HEK293 (cell line): ENCODE measurements around the gene C22orf39.

ENCODE experiments used
- CTCF ChIA-PET: fragments of 350-600 bp; formaldehyde crosslinking; extraction: SDS; loops from one replicate; lab custom pipeline; 2021; ENCODE audit warnings: antibody characterized with exemption; lab: Yijun Ruan, JAX
- POLR2A ChIA-PET: fragments of 300-600 bp; formaldehyde crosslinking; extraction: SDS; loops from one replicate; lab custom pipeline; 2020; ENCODE audit warnings: antibody characterized with exemption, inconsistent platforms; lab: Yijun Ruan, JAX
- H3K27ac ChIP-seq: fragments of 200-500 bp; sonication (Bioruptor generic); 2 replicates; pipeline ENCODE4 v1.5.1; 2014; ENCODE audit warnings: low read depth, low read length, control low read depth, inconsistent platforms; ENCODE audit errors: extremely low read depth
- H3K36me3 ChIP-seq, 2 experiments: fragments of 200-500 bp in 1 of 2; sonication (Bioruptor generic) in 1 of 2; 1 replicate in 1 of 2; 2 replicates in 1 of 2; pipeline ENCODE4 v1.5.1; 2014 to 2017; ENCODE audit warnings: inconsistent platforms in 2 of 2, low read length in 2 of 2; ENCODE audit not compliant: control insufficient read depth in 2 of 2, insufficient read depth in 1 of 2
- H3K4me1 ChIP-seq: fragments of 200-500 bp; sonication (Bioruptor generic); 2 replicates; pipeline ENCODE4 v1.5.1; 2014; ENCODE audit warnings: mild to moderate bottlenecking, low read length, inconsistent platforms; ENCODE audit not compliant: control insufficient read depth, insufficient read depth
- H3K4me3 ChIP-seq: 2 replicates; pipeline ENCODE4 v1.5.1; 2011; ENCODE audit warnings: low read depth, mild to moderate bottlenecking, control low read depth, low read length, moderate library complexity
- H3K9me3 ChIP-seq: fragments of 200-500 bp; sonication (Bioruptor generic); 2 replicates; pipeline ENCODE4 v1.5.1; 2014; ENCODE audit warnings: low read depth, low read length, inconsistent platforms; ENCODE audit not compliant: control insufficient read depth, insufficient read depth
- GLIS1 ChIP-seq: fragments of 450-650 bp; formaldehyde crosslinking; IDR thresholded peaks from 2 replicates; pipeline ENCODE4 v1.5.1; 2016; ENCODE audit warnings: missing biosample characterization, missing genetic modification characterization
- HOXA7 ChIP-seq: sonication (generic); formaldehyde crosslinking; IDR thresholded peaks from 2 replicates; pipeline ENCODE4 v1.8.1; 2022; ENCODE audit warnings: missing genetic modification reagents, borderline replicate concordance
- MYNN ChIP-seq: fragments of 450-650 bp; formaldehyde crosslinking; IDR thresholded peaks from 2 replicates; pipeline ENCODE4 v1.5.1; 2016; ENCODE audit warnings: missing biosample characterization, missing genetic modification characterization, borderline replicate concordance
- WT1 ChIP-seq: fragments of 450-650 bp; formaldehyde crosslinking; IDR thresholded peaks from 2 replicates; pipeline ENCODE4 v1.5.1; 2016; ENCODE audit warnings: missing biosample characterization, missing genetic modification characterization
- YY1 ChIP-seq: fragments of 450-650 bp; formaldehyde crosslinking; IDR thresholded peaks from 2 replicates; pipeline ENCODE4 v1.5.1; 2018; ENCODE audit warnings: missing biosample characterization, missing genetic modification characterization
- ZBTB48 ChIP-seq: fragments of 450-650 bp; formaldehyde crosslinking; IDR thresholded peaks from 2 replicates; pipeline ENCODE4 v1.5.1; 2016; ENCODE audit warnings: missing biosample characterization, missing genetic modification characterization
- ZFP3 ChIP-seq: fragments of 450-650 bp; formaldehyde crosslinking; IDR thresholded peaks from 2 replicates; pipeline ENCODE4 v1.5.1; 2016; ENCODE audit warnings: low read depth, missing biosample characterization, missing genetic modification characterization
- ZNF155 ChIP-seq: fragments of 450-650 bp; formaldehyde crosslinking; IDR thresholded peaks from 2 replicates; pipeline ENCODE4 v1.5.1; 2016; ENCODE audit warnings: missing biosample characterization, missing genetic modification characterization
- ZNF248 ChIP-seq: fragments of 450-650 bp; formaldehyde crosslinking; IDR thresholded peaks from 2 replicates; pipeline ENCODE4 v1.5.1; 2017; ENCODE audit warnings: missing biosample characterization, missing genetic modification characterization
- ZNF266 ChIP-seq: fragments of 450-650 bp; formaldehyde crosslinking; IDR thresholded peaks from 2 replicates; pipeline ENCODE4 v1.5.1; 2016; ENCODE audit warnings: missing biosample characterization, missing genetic modification characterization, low read depth
- ZNF548 ChIP-seq: fragments of 450-650 bp; formaldehyde crosslinking; IDR thresholded peaks from 2 replicates; pipeline ENCODE4 v1.5.1; 2016; ENCODE audit warnings: missing biosample characterization, missing genetic modification characterization
- TF ChIP-seq, protein P1 (sequence below): fragments of 450-650 bp; formaldehyde crosslinking; IDR thresholded peaks from 2 replicates; pipeline ENCODE4 v1.5.1; 2016; ENCODE audit warnings: missing biosample characterization, missing genetic modification characterization, low read depth
- TF ChIP-seq, protein P2 (sequence below): fragments of 450-650 bp; formaldehyde crosslinking; IDR thresholded peaks from 2 replicates; pipeline ENCODE4 v1.5.1; 2016; ENCODE audit warnings: missing biosample characterization, missing genetic modification characterization
- TF ChIP-seq, protein P3 (sequence below): fragments of 450-650 bp; formaldehyde crosslinking; IDR thresholded peaks from 2 replicates; pipeline ENCODE4 v1.5.1; 2016; ENCODE audit warnings: missing biosample characterization, missing genetic modification characterization, borderline replicate concordance
- TF ChIP-seq, protein P4 (sequence below): fragments of 450-650 bp; formaldehyde crosslinking; IDR thresholded peaks from 2 replicates; pipeline ENCODE4 v1.5.1; 2016; ENCODE audit warnings: missing biosample characterization, missing genetic modification characterization, borderline replicate concordance
- TF ChIP-seq, protein P5 (sequence below): fragments of 450-650 bp; formaldehyde crosslinking; IDR thresholded peaks from 2 replicates; pipeline ENCODE4 v1.5.1; 2017; ENCODE audit warnings: missing biosample characterization, missing genetic modification characterization

The C22orf39 gene

DNA sequence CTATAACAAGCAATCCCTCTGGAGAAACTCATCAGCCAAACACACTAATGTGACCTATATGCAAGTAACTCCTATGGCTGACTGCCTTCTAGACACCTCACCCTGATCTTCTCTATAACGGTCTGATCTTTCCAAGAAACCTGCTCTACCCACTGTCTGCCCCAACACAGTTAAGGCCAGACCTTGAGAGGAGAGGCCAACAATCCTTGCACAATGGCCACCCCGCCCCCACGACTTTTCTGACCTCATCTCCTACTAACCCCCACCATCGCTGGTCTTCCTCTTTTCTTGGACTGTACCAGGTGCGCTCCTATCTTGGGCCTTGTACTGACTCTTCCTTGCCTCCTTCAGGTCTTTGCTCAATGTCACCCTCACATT lies 28.4 kb downstream of the C22orf39 start:
- no peak overlapping the region for H3K27ac ChIP-seq
- H3K36me3 ChIP-seq, result no peaks in the 10 kb centered on the region
- no peak overlapping the region for H3K4me3 ChIP-seq
- ChIA-PET CTCF (no interaction called here), POLR2A (no interaction called here)
- H3K9me3 ChIP-seq, result no peaks in the 10 kb centered on the region
- no peaks in the 10 kb centered on the region for H3K4me1 ChIP-seq
- no peak for TF ChIP-seq ZNF248 (tag by site-specific recombination)
- TF ChIP-seq, protein P1, sequence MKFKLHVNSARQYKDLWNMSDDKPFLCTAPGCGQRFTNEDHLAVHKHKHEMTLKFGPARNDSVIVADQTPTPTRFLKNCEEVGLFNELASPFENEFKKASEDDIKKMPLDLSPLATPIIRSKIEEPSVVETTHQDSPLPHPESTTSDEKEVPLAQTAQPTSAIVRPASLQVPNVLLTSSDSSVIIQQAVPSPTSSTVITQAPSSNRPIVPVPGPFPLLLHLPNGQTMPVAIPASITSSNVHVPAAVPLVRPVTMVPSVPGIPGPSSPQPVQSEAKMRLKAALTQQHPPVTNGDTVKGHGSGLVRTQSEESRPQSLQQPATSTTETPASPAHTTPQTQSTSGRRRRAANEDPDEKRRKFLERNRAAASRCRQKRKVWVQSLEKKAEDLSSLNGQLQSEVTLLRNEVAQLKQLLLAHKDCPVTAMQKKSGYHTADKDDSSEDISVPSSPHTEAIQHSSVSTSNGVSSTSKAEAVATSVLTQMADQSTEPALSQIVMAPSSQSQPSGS (tag by site-specific recombination), result no peak
- TF ChIP-seq ZBTB48 (tag by site-specific recombination), result no peak
- TF ChIP-seq ZFP3 (tag by site-specific recombination), result no peak
- TF ChIP-seq ZNF266 (tag by site-specific recombination), result no peak

DNA sequence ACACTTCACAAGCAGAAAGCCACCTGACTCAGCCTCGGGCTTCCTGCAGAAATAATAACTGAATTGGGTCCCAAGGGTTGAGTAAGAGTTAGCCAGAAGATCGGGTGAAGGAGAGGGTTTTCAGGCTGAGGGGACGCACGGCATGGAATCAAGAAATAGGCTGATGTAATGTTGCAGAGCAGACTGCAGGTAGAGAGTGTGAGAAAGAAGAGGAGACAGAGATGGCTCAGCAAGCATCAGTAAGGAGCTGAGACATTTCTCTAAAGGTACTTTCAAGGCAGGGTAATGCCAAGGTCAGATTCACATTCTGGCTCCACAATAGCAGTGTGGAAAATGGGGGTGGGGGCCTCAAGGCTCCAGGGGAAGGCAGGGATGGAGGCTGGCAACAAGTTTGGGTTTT lies 34.6 kb downstream of the C22orf39 start:
- CTCF ChIA-PET, result no interaction called here

More for the DNA sequence above, 34.6 kb downstream of the C22orf39 start:
- H3K4me1 ChIP-seq, result peaks cover 9% of the 10 kb centered on the region
- peaks cover 3 to 39% of the 10 kb centered on the region in 2 experiments; a peak in 2 of 3 replicates for H3K36me3 ChIP-seq
- POLR2A ChIA-PET, result interaction anchor here (1.1 kb wide), 1 partner anchor 19 kb away, joined by 3 read pairs; the partner anchor contains the start of gene MRPL40
- no peak overlapping the region for H3K27ac ChIP-seq
- no peak overlapping the region for H3K4me3 ChIP-seq
- no peaks in the 10 kb centered on the region for H3K9me3 ChIP-seq
- TF ChIP-seq GLIS1 (tag by site-specific recombination), result no peak
- TF ChIP-seq WT1 (tag by site-specific recombination), result no peak
- TF ChIP-seq, protein P2, sequence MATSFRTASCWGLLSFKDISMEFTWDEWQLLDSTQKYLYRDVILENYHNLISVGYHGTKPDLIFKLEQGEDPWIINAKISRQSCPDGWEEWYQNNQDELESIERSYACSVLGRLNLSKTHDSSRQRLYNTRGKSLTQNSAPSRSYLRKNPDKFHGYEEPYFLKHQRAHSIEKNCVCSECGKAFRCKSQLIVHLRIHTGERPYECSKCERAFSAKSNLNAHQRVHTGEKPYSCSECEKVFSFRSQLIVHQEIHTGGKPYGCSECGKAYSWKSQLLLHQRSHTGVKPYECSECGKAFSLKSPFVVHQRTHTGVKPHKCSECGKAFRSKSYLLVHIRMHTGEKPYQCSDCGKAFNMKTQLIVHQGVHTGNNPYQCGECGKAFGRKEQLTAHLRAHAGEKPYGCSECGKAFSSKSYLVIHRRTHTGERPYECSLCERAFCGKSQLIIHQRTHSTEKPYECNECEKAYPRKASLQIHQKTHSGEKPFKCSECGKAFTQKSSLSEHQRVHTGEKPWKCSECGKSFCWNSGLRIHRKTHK, result no peak
- no peak for TF ChIP-seq ZNF155 (tag by site-specific recombination)
- TF ChIP-seq YY1 (tag by site-specific recombination), result no peak
- TF ChIP-seq, protein P3, sequence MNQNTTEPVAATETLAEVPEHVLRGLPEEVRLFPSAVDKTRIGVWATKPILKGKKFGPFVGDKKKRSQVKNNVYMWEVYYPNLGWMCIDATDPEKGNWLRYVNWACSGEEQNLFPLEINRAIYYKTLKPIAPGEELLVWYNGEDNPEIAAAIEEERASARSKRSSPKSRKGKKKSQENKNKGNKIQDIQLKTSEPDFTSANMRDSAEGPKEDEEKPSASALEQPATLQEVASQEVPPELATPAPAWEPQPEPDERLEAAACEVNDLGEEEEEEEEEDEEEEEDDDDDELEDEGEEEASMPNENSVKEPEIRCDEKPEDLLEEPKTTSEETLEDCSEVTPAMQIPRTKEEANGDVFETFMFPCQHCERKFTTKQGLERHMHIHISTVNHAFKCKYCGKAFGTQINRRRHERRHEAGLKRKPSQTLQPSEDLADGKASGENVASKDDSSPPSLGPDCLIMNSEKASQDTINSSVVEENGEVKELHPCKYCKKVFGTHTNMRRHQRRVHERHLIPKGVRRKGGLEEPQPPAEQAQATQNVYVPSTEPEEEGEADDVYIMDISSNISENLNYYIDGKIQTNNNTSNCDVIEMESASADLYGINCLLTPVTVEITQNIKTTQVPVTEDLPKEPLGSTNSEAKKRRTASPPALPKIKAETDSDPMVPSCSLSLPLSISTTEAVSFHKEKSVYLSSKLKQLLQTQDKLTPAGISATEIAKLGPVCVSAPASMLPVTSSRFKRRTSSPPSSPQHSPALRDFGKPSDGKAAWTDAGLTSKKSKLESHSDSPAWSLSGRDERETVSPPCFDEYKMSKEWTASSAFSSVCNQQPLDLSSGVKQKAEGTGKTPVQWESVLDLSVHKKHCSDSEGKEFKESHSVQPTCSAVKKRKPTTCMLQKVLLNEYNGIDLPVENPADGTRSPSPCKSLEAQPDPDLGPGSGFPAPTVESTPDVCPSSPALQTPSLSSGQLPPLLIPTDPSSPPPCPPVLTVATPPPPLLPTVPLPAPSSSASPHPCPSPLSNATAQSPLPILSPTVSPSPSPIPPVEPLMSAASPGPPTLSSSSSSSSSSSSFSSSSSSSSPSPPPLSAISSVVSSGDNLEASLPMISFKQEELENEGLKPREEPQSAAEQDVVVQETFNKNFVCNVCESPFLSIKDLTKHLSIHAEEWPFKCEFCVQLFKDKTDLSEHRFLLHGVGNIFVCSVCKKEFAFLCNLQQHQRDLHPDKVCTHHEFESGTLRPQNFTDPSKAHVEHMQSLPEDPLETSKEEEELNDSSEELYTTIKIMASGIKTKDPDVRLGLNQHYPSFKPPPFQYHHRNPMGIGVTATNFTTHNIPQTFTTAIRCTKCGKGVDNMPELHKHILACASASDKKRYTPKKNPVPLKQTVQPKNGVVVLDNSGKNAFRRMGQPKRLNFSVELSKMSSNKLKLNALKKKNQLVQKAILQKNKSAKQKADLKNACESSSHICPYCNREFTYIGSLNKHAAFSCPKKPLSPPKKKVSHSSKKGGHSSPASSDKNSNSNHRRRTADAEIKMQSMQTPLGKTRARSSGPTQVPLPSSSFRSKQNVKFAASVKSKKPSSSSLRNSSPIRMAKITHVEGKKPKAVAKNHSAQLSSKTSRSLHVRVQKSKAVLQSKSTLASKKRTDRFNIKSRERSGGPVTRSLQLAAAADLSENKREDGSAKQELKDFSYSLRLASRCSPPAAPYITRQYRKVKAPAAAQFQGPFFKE (tag by site-specific recombination), result no peak
- TF ChIP-seq MYNN (tag by site-specific recombination), result no peak
- TF ChIP-seq ZNF548, result no peak
- no peak for TF ChIP-seq HOXA7 (CRISPR knock-in tag)
- TF ChIP-seq, protein P4, sequence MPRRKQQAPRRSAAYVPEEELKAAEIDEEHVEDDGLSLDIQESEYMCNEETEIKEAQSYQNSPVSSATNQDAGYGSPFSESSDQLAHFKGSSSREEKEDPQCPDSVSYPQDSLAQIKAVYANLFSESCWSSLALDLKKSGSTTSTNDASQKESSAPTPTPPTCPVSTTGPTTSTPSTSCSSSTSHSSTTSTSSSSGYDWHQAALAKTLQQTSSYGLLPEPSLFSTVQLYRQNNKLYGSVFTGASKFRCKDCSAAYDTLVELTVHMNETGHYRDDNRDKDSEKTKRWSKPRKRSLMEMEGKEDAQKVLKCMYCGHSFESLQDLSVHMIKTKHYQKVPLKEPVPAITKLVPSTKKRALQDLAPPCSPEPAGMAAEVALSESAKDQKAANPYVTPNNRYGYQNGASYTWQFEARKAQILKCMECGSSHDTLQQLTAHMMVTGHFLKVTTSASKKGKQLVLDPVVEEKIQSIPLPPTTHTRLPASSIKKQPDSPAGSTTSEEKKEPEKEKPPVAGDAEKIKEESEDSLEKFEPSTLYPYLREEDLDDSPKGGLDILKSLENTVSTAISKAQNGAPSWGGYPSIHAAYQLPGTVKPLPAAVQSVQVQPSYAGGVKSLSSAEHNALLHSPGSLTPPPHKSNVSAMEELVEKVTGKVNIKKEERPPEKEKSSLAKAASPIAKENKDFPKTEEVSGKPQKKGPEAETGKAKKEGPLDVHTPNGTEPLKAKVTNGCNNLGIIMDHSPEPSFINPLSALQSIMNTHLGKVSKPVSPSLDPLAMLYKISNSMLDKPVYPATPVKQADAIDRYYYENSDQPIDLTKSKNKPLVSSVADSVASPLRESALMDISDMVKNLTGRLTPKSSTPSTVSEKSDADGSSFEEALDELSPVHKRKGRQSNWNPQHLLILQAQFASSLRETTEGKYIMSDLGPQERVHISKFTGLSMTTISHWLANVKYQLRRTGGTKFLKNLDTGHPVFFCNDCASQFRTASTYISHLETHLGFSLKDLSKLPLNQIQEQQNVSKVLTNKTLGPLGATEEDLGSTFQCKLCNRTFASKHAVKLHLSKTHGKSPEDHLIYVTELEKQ (tag by site-specific recombination), result no peak
- TF ChIP-seq, protein P5, sequence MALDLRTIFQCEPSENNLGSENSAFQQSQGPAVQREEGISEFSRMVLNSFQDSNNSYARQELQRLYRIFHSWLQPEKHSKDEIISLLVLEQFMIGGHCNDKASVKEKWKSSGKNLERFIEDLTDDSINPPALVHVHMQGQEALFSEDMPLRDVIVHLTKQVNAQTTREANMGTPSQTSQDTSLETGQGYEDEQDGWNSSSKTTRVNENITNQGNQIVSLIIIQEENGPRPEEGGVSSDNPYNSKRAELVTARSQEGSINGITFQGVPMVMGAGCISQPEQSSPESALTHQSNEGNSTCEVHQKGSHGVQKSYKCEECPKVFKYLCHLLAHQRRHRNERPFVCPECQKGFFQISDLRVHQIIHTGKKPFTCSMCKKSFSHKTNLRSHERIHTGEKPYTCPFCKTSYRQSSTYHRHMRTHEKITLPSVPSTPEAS (tag by site-specific recombination), result no peak
